Stromal cell of bone marrow (primary cell): ENCODE results near the gene ASTN2.

Source experiments
- DNase-seq: peaks from one replicate; pipeline ENCODE4 v3.0.0-alpha.2; 2012; ENCODE audit warnings: low read depth

Gene ASTN2

DNA sequence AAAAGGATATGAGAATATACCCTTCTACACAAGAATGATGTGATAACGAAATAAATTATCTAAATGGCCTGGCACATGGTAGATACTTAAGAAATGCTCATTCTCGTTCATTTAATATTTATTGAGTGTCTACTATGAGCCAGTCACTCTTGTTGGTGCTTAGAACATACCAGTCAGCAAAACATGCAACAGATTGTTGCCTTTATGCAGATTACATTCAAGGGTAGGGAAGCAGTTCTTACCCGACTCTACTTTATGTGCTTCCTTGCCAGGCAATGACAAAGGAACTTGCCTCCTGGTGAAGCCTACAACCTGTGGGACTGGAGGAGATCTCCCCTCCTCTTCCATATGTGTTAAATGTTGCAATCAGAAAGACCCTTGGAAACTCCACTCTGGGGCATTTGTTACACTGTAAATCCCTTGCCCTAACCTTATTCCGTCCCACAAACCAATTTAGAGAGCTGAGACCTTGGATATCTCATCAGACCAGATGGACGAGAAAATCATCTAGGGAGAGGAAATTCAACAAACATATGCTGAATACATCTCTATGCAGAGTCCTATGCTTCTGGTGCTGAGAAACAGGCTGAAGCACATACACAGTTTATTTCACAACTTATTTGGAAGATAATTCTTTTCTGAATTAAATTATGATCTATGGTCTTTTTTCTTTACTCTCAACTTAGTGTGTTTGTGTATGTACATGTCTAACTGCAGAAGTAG, 855.9 kb downstream of the ASTN2 start:
- no peak for DNase-seq

DNA sequence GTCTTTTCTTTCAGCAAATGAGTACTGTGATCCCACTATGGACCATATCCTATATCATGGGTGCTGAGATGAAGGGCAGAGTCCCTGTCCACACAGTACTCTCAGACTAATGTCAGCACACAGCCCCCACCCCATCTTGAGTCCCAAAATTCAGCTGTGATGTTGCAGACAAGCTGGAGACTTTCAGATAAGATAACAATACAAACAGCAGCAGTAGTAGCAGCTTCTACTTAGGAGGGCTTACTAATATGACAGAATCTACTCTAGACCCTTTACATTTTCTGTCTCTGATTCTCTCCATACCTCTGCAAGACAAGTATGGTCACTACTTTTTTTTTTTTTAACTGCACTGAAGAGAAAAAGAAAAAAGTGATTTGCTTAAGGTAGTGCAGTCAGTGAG, 856.8 kb downstream of the ASTN2 start:
- DNase-seq, result no peak

DNA sequence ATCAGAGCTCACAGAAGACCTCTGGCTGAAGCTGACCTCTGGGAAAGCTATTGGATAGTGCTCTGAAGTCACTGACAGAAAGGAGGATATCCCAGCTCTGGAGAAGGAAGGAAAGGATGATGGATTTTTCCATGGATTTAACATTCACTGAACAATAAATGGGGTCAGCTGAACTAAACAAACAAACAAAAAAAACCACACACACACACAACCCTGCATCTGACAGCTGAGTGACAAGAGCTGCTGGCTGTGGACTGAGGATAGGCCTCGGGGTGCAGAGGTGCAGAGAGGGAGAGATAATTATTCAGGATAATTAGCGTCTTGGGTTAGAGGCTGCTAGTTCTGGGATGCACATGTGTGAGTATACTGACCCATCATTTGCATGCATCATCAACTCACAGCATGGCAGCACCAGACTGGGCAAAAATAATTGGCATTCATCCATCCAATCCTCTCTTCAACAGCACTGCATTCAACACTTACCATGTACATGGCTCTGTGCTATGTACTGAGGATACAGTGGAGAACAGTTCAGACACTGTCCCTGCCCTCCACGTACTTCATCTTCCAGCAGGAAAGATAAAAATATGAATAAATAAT, 859.2 kb downstream of the ASTN2 start:
- DNase-seq, result no peak

DNA sequence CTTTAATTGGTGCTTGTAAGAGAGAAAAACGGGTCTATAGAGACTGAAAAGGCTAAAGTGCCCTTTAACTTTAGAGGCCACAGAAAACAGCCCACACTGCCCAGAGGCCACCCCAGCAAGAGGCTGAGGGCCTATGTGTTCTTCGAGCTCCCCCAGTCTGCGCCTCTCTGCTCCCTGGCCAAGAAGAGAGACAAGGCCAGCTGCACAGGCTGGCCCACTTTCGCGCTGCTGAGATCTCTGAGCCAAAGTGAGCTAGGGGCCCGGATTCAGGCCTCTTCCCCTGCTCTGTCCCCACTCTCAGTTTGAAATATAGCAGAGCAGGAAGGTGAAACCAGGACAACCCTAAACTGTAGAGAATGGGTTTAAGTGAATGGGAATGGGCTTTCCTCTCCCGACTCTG, 859.7 kb downstream of the ASTN2 start:
- no peak for DNase-seq

DNA sequence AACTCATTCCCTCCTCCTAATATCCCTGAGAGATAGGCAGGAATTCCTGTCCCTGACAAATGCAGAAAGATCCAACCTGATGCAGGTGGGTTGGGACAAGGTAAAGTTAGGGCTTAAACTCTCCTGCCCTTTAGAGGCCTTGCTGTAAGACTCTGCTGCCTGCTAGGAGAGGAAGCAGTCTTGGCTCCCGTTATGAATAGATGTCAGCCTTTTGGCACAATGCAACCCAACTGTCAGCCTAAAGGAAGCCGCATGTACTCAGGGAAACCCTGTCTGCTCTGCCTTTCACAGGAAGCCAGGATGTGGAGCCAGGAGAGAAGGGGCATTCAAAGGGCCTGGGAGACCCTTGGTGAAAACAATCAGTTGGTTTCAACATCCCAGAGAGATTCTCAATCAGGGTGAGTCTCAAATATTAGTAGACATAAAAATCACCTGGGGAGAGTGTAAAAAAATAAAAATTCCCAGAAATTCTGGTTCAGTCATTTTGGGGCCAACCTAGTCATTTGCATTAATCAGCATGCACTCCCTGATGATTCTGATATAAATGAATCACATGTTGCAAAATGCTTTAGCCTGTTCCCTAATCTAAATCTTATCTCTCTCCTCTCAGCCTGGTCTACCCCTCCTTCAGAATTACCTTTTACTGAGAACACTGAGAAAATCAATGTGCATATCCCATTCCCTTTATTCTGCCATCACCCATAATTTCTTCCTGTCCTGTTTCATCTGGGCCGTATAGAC, 864.0 kb downstream of the ASTN2 start:
- DNase-seq, result peak; percentile 56

DNA sequence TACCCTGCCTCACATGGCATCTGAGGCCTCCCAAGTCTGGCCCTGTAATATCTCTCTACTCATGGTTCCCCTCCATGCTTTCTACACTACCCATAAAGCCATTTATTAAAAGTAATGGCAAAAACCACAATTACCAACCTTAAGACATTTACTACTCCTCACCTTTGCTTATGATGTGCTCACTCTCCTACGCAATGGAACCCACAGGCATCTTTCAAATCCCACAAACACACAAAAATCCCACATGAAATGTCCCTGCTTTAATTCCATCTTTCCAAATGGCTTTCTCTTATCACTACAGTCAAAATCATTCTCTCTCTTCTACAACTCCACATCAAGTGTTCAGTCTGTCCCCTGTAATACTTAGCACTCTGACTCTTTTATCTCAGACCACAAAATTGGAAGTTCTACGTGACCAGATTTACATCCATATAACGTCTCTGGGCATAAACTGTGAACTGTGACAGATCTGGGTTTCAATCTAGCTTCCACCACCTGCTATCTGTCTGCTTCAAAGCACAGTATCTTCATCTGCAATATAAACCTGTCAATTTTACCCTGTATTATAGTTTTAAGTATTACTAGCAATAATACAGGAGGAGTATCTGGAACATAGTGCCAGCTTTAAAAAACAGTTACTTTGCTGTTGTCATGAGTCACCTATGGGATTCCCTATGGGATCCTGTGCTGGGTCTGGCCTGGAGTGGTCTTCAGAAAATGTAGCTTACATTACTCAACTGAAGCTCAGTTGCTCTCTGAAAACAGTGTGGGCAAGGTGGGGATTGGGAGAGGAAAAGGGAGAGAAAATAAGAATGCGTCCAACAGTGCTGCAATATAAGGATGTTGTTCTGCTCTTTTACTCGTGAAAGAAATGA, 864.8 kb downstream of the ASTN2 start:
- DNase-seq, result no peak

DNA sequence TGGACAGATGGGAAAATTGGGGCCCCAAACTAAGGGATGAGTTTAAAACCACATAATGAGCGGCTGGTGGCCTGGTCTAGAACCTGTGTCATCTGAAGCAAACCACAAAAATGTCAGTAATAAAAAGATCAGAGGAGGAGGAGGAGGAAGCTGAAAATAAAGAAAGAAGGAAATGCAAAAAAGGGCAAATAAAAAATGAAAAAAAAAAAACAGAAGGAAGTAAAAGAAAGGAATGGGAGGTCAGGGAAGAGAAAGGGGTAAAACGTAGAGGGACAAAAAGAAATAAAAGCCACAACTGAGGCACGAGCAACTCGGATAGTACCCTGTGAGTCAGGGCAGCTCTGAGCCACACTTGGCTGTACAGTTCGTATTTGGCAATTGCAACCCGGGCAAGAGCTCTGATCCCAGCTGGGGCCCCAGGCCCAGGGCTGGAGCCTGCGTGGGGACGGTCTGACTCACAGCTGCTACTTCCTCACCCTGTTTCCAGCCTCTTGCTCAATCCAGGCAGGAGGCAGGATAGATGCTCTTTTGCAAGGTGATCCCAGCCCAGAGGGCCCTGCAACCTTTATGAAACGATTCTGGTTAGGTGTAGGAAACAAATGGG, 865.7 kb downstream of the ASTN2 start:
- DNase-seq, result peak; percentile 96

DNA sequence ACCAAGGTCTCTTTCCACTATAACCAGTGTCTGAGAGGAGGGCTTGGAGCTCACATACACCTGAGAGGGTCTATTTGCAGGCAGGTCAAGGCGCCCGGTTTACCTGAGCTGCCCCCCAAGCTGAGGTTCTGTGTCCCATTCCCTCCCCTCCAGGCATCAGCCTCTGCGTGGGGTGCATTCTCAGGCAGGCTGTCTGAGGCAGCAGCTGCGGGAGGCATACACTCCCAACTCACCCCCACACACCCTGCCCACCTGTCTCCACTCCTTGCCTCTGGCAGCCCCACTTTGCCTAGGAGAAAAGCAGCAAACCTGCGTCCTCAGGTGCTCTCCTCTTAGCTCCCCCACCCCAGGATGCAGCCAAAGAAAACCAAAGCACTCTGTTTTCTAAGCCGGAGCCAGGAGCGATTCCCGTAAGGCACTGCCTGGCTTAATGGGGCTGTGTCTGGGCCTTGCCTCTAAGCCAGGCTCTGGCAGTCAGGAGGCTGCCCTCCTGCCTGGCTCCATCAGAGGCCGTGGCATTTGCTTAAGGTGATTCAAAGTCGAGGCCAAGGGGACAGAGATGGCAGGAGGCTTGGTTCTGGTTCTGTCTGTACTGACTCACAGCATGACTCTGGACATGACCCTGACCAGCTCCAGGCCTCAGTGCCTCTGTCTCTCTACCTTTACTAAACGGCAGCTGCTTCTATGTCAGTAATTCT, 867.0 kb downstream of the ASTN2 start:
- DNase-seq, result no peak

DNA sequence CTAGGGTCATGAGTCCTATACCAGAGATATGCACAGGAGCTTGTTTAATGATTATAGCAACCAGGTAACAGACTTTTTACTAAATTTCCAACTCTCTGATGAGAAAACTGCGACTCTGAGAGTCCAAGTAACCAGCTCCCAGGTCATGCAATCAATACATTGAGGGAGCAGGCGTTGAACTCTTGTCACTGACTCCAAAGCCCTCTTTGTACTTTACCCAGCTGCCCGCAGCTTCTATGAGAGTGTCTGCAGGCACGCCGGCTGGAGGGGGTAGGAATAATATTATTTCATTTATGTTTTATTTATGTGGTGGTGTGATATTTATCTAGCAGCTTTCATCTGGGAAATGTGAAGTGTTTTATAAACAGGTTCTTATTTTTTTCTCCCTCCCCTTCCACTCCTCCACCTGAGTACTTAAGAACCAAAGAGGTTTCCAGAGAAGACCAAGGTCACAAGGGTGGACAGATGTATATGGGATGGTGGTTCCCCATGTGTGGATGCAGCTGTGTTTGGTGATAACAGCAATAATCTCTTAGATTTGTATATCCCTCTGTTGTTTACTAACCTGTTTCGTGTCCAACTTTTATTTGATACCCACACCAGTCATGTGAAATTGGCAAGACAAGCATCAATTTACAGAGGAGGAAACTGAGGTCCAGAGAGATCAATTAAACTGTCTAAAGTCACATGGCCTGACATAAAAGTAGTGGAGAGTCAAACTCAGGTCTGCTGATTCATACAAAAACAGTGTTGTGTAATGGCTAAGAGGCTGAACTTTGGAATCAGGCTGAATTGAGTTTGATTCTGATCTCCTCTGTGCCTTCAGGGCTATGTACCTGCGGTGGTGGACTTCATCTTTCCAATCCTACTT, 867.9 kb downstream of the ASTN2 start:
- DNase-seq, result peak; percentile 40

DNA sequence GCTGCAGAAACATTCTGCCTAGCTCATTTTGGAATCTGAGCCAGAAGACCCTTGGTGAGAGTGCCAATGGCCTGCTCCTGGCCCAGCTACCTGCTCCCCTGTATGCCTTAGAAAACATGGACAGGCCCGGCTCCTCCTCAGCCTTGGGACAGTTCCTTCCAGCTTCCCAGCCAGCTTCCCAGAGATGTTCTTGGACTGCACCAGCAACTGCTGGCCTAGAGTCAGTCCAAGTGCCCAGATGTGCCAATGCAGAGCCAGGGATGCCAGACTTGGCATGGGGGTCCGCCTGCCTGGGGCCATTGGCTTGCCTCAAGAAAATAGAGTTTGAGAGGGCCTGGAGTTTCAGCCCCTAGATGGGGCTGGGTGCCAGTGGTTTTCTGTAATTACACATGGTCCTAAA, 870.0 kb downstream of the ASTN2 start:
- DNase-seq, result no peak

DNA sequence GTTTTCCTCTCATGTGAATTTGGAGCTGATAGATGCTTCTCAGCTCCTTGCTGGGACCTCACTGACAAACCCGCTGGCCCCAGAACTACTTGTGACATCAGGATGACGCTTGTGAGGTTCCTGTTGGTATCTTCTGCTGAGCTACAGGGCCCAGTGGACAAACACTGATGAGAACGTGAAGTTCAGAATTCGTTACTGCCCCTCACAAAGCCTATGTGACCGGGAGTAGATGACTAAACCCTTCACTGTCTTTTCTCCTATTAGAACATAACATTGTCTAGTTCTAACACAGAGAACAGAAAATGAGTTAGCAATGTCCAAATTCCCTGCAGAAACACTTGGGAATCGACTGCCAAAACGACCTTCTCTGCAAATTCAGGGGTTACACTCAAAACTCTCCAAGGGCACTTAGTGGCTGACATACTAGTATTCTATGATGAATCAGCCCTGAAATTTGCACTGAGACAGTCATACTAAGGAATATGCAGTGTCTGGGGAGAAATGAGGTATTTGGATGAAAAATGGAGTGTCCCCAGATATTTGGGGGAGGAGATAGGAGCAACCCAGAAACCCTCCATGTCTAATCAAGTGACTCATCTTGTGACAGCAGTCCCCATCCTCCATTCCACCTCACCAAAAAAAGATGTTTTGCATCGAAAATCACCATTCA, 871.0 kb downstream of the ASTN2 start:
- peak; percentile 90 for DNase-seq

DNA sequence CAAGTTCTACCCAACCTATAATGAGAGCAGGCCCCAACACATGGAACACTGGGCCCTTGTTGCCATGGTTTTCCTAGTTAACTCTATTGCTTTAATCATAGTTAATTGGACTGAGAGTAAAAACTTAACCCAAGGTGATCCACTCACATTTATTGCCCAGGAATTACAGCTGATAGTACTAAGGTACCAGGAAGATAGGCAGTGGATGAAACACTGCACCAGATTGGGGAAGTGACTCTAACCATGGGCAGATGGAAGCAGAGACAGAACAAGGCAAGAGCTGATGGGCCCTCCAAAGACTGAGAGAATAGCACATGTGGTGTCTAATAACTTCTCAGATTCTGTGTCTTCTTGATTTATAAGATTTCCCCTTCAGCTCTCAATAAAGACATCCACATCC, 873.5 kb downstream of the ASTN2 start:
- no peak for DNase-seq

DNA sequence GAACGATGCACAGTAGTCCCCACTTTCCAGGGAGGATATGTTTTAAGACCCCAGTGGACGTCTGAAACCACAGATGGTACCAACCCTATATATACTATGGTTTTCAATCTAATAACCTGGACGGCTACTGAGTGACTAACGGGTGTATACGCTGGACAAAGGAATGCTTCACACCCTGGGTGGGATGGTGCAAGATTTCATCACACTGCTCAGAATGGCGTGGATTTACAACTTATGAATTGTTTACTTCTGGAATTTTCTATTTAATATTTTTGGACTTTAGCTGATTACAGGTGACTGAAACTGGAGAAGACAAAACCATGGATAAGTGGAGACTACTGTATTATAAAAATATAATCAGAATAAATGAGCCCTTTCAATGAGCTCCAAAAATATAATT, 875.3 kb downstream of the ASTN2 start:
- no peak for DNase-seq

DNA sequence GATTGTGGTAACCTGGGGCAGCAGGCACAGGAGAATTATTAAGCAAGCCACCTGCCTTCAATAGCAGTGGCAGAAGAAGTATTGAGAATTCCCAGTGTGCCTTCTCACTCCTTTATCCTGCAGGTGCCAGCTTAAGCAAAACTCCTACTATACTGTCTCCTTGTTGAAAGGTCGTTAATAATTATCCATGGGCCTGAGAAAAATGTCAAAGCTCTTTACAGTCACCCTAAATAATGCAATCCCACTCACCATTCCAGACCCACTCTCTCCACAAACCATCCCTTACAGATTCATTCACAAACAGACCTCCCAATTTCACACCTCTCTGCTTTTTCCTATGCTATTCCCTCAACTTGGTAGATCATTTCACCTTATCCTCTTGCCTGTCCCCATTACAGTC, 889.2 kb downstream of the ASTN2 start:
- no peak for DNase-seq

DNA sequence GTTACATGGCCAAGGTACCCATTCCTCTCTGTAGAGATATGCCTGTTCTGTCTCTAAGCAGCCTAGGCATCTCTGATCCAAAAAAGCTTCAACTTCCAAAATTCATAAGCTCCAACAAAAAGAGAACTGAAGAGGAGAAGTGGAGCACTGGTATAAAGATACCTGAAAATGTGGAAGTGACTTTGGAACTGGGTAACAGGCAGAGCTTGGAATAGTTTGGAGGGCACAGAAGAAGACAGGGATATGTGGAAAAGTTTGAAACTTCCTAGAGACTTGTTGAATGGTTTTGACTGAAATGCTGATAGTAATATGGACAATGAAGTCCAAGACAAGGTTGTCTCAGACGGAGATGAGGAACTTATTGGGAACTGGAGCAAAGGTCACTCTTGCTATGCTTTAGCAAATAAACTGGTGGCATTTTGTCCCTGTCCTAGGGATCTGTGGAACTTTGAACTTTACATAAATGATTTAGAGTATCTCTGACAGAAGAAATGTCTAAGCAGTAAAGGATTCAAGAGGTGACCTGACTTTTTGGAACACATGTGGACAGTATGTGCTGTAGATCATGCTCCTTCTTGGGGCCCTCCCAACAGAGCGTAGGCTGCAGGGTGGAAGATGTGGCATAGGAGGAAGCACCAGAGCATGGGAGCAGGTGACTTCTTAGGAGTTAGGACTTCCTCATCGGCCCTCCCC, 889.9 kb downstream of the ASTN2 start:
- DNase-seq, result no peak

DNA sequence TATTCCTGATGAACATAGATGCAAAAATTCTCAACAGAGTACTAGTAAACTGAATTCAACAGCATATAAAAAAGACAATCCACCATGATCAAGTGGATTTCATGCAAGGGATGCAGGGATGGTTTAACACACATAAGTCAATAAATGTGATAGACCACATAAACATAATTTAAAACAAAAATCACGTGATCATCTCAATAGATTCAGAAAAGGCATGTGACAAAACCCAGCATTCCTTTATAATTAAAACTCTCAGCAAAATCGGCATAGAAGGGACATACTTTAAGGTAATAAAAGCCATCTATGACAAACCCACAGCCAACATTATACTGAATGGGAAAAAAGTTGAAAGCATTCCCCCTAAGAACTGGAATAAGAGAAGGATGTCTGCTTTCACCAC, 894.6 kb downstream of the ASTN2 start:
- DNase-seq, result no peak

DNA sequence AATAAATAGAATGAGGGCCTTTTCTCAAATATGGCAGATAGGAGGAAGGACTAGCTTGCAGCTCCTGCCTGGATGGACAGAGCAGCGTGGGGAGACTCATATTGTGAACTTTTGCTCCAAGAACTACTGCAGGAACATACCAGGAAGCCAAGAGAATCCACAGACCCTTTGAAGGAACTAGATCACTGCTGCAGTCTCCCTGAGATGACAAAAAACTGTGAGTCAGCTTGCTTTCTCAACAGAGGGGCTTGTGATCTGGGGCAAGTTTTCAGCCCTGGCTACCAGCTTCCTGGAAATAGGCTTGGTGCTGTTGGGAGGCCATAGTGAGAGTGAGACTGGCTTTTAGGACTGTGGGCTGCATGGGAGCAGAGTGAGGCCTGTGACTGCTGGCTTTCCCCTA, 898.4 kb downstream of the ASTN2 start:
- DNase-seq, result no peak

DNA sequence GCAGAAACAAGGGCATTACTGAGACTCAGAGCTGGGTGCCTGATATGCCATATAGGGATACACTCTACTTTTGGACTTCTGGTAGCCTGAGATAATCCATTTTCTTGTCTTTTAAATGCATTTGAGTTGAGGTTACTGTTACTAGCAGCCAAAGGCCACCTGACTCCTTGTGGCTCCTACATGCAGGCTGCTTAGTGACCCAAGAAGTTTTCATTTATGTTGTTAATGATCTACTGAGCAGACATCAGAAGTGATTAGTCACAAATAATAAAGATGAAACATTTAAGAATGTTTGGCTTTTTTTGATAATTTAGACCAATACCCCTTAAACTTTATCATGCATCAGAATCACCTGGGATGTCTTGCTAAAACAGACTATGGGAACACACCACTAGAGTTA, 899.3 kb downstream of the ASTN2 start:
- no peak for DNase-seq

DNA sequence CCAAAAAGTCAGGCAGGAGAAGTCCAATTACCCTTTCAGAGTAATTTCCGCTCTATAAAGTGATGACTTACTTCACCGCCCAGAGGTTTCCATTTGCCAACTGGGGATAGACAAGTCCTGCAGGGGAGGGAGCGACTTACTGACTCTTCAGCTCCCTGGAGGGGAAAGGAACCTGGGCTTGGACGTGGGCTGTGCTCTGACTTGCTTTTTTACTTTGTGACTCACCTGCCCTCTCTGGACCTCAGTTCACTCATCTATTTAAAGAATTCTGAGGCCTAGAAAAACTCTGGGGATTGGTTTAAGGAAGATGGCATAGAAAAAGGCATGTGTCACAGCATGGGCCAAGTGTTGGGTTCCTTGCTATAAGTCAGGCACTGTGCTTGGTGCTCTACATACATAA, 908.2 kb downstream of the ASTN2 start:
- DNase-seq, result no peak
